Ovary (tissue), 3 donors: ENCODE data around the gene ETV6.

Experiments used
- POLR2A ChIP-seq: fragments of 450-650 bp; IDR thresholded peaks from one replicate; pipeline ENCODE4 v1.6.1; 2017; ENCODE audit warnings: antibody characterized with exemption, mild to moderate bottlenecking, moderate library complexity
- TF ChIP-seq, protein P1 (sequence below), 3 donors: fragments of 450-650 bp in 2 of 3; fragments of 200-600 bp in 1 of 3; IDR thresholded peaks; one replicate each; pipeline versions ENCODE4 v1.5.1 to v1.8.0; 2016 to 2022; ENCODE audit warnings: antibody characterized with exemption in 3 of 3, mild to moderate bottlenecking in 1 of 3
- donor health status: DM: no; HTN: no; CAD: no.

DNA sequence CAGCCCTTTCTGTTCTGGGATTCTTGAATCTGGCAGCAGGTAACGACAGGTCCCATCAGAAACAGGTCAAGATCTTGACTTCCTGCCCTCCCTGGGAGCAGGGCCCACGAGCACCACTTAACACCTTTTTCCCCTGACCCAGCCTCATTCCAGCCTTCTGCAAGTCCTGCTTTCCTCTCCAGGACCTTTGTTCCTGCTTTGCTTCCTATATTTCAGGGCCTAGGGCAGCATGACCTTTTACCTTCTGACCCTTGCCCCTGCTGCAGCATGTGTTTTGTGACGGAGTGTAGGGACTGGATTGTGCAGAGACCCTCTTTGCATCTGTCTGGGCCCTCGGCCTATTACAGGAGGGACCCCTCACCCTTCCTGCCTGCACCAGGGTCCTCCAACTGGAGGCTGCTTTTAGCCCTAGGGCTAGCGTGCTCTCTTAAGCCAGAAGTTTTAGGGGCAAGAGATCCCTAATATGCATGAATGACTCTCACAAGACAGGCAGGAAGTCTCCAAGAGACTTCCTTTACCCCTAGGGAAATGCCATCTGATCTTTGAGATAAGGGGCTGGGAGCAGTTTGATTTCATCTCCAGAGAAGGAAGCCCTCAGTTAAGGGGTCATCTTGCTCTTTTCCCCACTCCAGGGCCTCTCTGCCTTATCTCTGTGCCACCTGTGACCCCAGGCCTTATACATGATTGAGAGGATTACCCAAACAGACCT is 211.8 kb downstream of the ETV6 start:
- TF ChIP-seq, protein P1, sequence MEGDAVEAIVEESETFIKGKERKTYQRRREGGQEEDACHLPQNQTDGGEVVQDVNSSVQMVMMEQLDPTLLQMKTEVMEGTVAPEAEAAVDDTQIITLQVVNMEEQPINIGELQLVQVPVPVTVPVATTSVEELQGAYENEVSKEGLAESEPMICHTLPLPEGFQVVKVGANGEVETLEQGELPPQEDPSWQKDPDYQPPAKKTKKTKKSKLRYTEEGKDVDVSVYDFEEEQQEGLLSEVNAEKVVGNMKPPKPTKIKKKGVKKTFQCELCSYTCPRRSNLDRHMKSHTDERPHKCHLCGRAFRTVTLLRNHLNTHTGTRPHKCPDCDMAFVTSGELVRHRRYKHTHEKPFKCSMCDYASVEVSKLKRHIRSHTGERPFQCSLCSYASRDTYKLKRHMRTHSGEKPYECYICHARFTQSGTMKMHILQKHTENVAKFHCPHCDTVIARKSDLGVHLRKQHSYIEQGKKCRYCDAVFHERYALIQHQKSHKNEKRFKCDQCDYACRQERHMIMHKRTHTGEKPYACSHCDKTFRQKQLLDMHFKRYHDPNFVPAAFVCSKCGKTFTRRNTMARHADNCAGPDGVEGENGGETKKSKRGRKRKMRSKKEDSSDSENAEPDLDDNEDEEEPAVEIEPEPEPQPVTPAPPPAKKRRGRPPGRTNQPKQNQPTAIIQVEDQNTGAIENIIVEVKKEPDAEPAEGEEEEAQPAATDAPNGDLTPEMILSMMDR (IDR thresholded peaks at IDR 0.05): no peak
- TF ChIP-seq POLR2A: no peak
